Neural progenitor cell (in vitro differentiated cells): Measurements from ENCODE around the gene COL9A2. TPM values are rescaled to one million over a fixed set of nuclear protein-coding genes. Genes with fewer than 3 reads are reported as not detected.
A peak's percentile ranks its signal among the peaks of the same experiment; 100 is the strongest.

Source experiments
- DNase-seq: peaks from one replicate; pipeline ENCODE4 v3.0.0-alpha.2; 2016; ENCODE audit warnings: low spot score
- H2AFZ ChIP-seq: fragments of 200-600 bp; sonication (generic); replicated peaks from 2 replicates; pipeline ENCODE4 v1.6.1; 2016; ENCODE audit warnings: antibody characterized with exemption
- H3F3A ChIP-seq: fragments of 200-600 bp; sonication (generic); 2 replicates; pipeline ENCODE4 v1.6.1; 2016; ENCODE audit warnings: antibody characterized with exemption, low read depth
- H3K27ac ChIP-seq: fragments of 200-600 bp; sonication (generic); 2 replicates; pipeline ENCODE4 v1.5.1; 2016; ENCODE audit warnings: mild to moderate bottlenecking
- H3K27me3 ChIP-seq: fragments of 200-600 bp; sonication (generic); 2 replicates; pipeline ENCODE4 v1.6.1; 2016; ENCODE audit warnings: mild to moderate bottlenecking, moderate library complexity
- H3K36me3 ChIP-seq: fragments of 200-600 bp; sonication (generic); 2 replicates; pipeline ENCODE4 v1.5.1; 2016
- H3K4me1 ChIP-seq: fragments of 200-600 bp; sonication (generic); 2 replicates; pipeline ENCODE4 v1.6.1; 2016; ENCODE audit warnings: mixed run types
- H3K4me2 ChIP-seq: fragments of 200-600 bp; sonication (generic); 2 replicates; pipeline ENCODE4 v1.6.1; 2016
- H3K4me3 ChIP-seq: fragments of 200-600 bp; sonication (generic); 2 replicates; pipeline ENCODE4 v1.5.1; 2016
- H3K79me2 ChIP-seq: fragments of 200-600 bp; sonication (generic); 2 replicates; pipeline ENCODE4 v1.6.1; 2016; ENCODE audit warnings: low read depth
- H3K9ac ChIP-seq: fragments of 200-600 bp; sonication (generic); 2 replicates; pipeline ENCODE4 v1.6.1; 2016
- H3K9me3 ChIP-seq: fragments of 200-600 bp; sonication (generic); 2 replicates; pipeline ENCODE4 v1.5.1; 2016; ENCODE audit warnings: low read depth
- H4K20me1 ChIP-seq: fragments of 200-600 bp; sonication (generic); 2 replicates; pipeline ENCODE4 v1.6.1; 2016; ENCODE audit warnings: low read depth
- H3K27ac Mint-ChIP-seq: 3 replicates; pipeline ENCODE4 v1.8.0; 2021; ENCODE audit warnings: mixed read lengths
- H3K27me3 Mint-ChIP-seq: 2 replicates; pipeline ENCODE4 v1.8.0; 2022; ENCODE audit warnings: low read depth, mild to moderate bottlenecking, inconsistent platforms, moderate library complexity, mixed read lengths; ENCODE audit not compliant: insufficient read depth
- H3K36me3 Mint-ChIP-seq: 3 replicates; pipeline ENCODE4 v1.8.0; 2021; ENCODE audit warnings: mixed read lengths
- H3K4me1 Mint-ChIP-seq: 3 replicates; pipeline ENCODE4 v1.8.0; 2021; ENCODE audit warnings: mixed read lengths
- H3K4me3 Mint-ChIP-seq: 3 replicates; pipeline ENCODE4 v1.8.0; 2021; ENCODE audit warnings: mild to moderate bottlenecking, moderate library complexity, mixed read lengths
- H3K9me3 Mint-ChIP-seq: 3 replicates; pipeline ENCODE4 v1.8.0; 2020; ENCODE audit warnings: mixed read lengths
- EZH2 ChIP-seq: fragments of 200-600 bp; sonication (generic); IDR thresholded peaks from 2 replicates; pipeline ENCODE4 v1.6.1; 2017; ENCODE audit warnings: antibody characterized with exemption, mild to moderate bottlenecking, moderate library complexity
- EZH2phosphoT487 ChIP-seq: fragments of 200-600 bp; sonication (generic); IDR thresholded peaks from 2 replicates; pipeline ENCODE4 v1.6.1; 2017; ENCODE audit warnings: antibody characterized with exemption
- total RNA-seq: library from RNA; depleted of rRNA; stranded (reverse); fragments of >200 nt; gene quantifications from 2 replicates; pipeline ENCODE4 v1.2.3, GENCODE V29; 2015; ENCODE audit warnings: low replicate concordance
- TF ChIP-seq, protein P1 (sequence below): fragments of 200-600 bp; sonication (generic); IDR thresholded peaks from 2 replicates; pipeline ENCODE4 v1.5.1; 2017; ENCODE audit warnings: antibody characterized with exemption, mild to moderate bottlenecking

Gene COL9A2
- total RNA-seq, 1 donor from 2014 or later = 3.7 TPM

DNA sequence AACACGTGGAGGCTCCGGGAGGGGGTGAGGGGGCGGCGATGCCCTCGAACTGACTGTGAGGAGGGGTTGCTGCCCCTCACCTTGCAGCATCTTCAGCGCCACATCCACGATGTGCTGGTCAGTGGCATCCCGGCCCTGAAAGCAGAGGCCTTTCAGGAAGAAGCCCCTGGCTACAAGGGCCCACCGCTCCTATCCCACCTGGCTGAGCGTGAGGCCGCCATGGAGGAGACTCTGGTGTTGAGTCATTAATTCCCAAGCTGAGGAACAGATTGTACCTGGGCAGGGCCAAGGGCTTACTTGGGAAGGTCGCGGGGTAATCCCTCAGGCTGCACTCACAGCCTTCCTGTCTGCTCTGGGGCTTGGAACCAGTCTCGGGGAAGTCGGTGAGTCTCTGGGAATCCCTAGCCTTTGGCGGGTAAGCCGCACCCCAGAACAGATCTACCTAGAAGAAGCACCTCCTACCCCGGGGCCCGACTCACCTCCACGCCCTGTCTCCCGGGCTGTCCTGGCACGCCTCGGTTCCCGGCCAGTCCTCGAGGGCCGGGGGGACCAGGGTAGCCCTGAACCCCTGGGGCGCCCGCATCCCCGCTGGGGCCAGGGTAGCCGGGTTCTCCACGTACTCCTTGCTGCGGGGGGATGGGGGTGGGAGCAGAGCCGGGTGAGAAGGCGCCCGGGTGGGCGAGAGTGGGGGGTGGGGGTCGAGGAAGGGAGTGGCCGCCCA, 13.9 kb downstream of the COL9A2 start:
- H3K27me3 ChIP-seq = no peaks in the 10 kb centered on the region
- no peaks in the 10 kb centered on the region for H3F3A ChIP-seq
- H3K27me3 Mint-ChIP-seq = peaks cover 10% of the 10 kb centered on the region
- peaks cover 8% of the 10 kb centered on the region for H3K4me1 Mint-ChIP-seq
- H2AFZ ChIP-seq = no peak overlapping the region
- H3K4me3 Mint-ChIP-seq = no peak overlapping the region
- H3K9me3 Mint-ChIP-seq = no peaks in the 10 kb centered on the region
- no peak for DNase-seq
- H3K79me2 ChIP-seq = no peaks in the 10 kb centered on the region
- H3K4me3 ChIP-seq = no peak overlapping the region
- H3K27ac ChIP-seq = no peak overlapping the region
- H3K27ac Mint-ChIP-seq = no peak overlapping the region
- no peak overlapping the region for H3K9ac ChIP-seq
- H3K4me2 ChIP-seq = no peak overlapping the region
- no peaks in the 10 kb centered on the region for H4K20me1 ChIP-seq
- peaks cover 9% of the 10 kb centered on the region for H3K4me1 ChIP-seq
- TF ChIP-seq, protein P1, sequence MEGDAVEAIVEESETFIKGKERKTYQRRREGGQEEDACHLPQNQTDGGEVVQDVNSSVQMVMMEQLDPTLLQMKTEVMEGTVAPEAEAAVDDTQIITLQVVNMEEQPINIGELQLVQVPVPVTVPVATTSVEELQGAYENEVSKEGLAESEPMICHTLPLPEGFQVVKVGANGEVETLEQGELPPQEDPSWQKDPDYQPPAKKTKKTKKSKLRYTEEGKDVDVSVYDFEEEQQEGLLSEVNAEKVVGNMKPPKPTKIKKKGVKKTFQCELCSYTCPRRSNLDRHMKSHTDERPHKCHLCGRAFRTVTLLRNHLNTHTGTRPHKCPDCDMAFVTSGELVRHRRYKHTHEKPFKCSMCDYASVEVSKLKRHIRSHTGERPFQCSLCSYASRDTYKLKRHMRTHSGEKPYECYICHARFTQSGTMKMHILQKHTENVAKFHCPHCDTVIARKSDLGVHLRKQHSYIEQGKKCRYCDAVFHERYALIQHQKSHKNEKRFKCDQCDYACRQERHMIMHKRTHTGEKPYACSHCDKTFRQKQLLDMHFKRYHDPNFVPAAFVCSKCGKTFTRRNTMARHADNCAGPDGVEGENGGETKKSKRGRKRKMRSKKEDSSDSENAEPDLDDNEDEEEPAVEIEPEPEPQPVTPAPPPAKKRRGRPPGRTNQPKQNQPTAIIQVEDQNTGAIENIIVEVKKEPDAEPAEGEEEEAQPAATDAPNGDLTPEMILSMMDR = no peak
- TF ChIP-seq EZH2 = no peak
- no peak for TF ChIP-seq EZH2phosphoT487
- H3K36me3 Mint-ChIP-seq = no peaks in the 10 kb centered on the region
- no peaks in the 10 kb centered on the region for H3K9me3 ChIP-seq
- no peaks in the 10 kb centered on the region for H3K36me3 ChIP-seq

DNA sequence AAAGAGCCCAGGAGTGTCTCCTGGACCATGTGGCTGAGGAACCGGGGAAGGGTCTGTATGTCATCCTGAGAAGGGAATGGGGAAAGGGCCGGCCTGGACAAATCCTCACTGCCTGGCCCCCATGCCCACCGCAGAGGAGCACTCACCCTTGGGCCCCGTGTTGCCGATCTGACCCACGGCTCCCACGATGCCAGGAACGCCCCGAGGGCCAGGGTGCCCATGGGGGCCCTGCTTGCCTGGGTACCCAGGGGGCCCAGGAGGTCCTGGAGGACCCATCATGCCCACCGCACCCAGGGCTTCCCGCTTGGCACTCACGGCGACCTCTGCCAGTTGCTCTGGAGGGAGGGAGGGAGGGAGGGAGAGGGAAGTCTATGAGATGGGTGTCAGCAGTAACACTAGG, 14.6 kb downstream of the COL9A2 start:
- H3K4me1 Mint-ChIP-seq = peaks cover 8% of the 10 kb centered on the region
- H2AFZ ChIP-seq = no peak overlapping the region
- H3K4me3 ChIP-seq = no peak overlapping the region
- H4K20me1 ChIP-seq = no peaks in the 10 kb centered on the region
- no peaks in the 10 kb centered on the region for H3K79me2 ChIP-seq
- no peaks in the 10 kb centered on the region for H3K9me3 Mint-ChIP-seq
- TF ChIP-seq, protein P1 = no peak
- TF ChIP-seq EZH2 (no peak), EZH2phosphoT487 (no peak)
- no peaks in the 10 kb centered on the region for H3K27me3 ChIP-seq
- H3K27ac ChIP-seq = no peak overlapping the region
- no peaks in the 10 kb centered on the region for H3K9me3 ChIP-seq
- no peak overlapping the region for H3K27ac Mint-ChIP-seq
- H3K4me1 ChIP-seq = peaks cover 6% of the 10 kb centered on the region
- no peak for DNase-seq
- no peaks in the 10 kb centered on the region for H3K36me3 ChIP-seq
- H3K9ac ChIP-seq = no peak overlapping the region
- H3K4me3 Mint-ChIP-seq = no peak overlapping the region
- H3K4me2 ChIP-seq = no peak overlapping the region
- H3K27me3 Mint-ChIP-seq = peaks cover 10% of the 10 kb centered on the region
- no peaks in the 10 kb centered on the region for H3K36me3 Mint-ChIP-seq
- no peaks in the 10 kb centered on the region for H3F3A ChIP-seq

DNA sequence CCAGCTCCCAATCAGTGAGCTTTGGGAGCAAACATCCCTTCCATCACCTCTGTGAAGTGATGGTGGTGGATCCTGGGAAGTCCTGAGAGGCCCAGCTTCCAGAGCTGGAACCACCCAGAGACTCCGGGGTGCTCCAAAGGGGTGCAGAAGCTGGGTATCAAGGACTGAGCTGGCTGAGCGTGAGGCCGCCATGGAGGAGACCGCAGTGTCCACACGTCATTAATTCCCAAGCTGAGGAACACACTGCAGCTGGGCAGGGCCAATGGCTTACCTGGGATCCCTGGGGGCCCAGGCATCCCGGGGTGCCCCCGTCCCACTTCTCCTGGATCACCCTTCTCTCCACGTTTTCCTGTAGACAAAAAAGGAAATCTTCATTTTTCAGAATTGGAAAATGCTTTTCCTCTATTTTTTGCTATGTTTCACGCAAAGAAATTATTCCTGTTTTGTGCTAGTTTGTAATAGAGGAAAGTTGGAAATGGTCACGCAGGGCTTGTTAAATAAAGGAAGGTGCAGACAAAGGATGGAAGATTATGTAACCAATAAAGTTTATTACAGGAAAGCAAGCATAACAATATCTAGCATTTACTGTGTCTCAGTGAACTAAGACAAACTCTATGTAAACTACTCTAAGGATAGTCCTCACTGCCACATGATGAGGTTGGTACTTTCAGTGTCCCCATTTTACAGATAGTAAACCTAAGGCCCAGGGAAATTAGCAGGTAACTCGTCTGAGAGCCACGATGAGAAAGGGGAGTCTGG, 15.4 kb downstream of the COL9A2 start:
- no peaks in the 10 kb centered on the region for H3K9me3 Mint-ChIP-seq
- peaks cover 8% of the 10 kb centered on the region for H3K4me1 Mint-ChIP-seq
- DNase-seq = no peak

More for the DNA sequence above, 15.4 kb downstream of the COL9A2 start:
- Histone ChIP-seq H3K27ac (no peak overlapping the region), H2AFZ (no peak overlapping the region), H3K79me2 (no peaks in the 10 kb centered on the region), H3F3A (no peaks in the 10 kb centered on the region), H4K20me1 (no peaks in the 10 kb centered on the region), H3K4me1 (peaks cover 6% of the 10 kb centered on the region), H3K36me3 (no peaks in the 10 kb centered on the region), H3K9me3 (no peaks in the 10 kb centered on the region), H3K4me2 (no peak overlapping the region), H3K4me3 (no peak overlapping the region), H3K9ac (no peak overlapping the region), H3K27me3 (no peaks in the 10 kb centered on the region)
- Mint-ChIP-seq H3K4me3 (no peak overlapping the region), H3K36me3 (no peaks in the 10 kb centered on the region), H3K27me3 (peaks cover 13% of the 10 kb centered on the region), H3K27ac (peak overlapping the region; percentile 52)
- TF ChIP-seq, protein P1 = no peak
- TF ChIP-seq EZH2phosphoT487 (no peak), EZH2 (no peak)
